NCI-H2081 treated with DMSO at 0.1 percent for 48 hours (cell line): ENCODE data around the gene GGA3.
"Not testable (repeated sequence)": the region's sequence is repeated elsewhere in the genome, so short reads cannot be mapped to it uniquely, and the experiment has no call there.

ENCODE experiments used
- DNase-seq: peaks from one replicate; lab custom pipeline; 2025; lab: John Stamatoyannopoulos, UW

The GGA3 gene, protein sequence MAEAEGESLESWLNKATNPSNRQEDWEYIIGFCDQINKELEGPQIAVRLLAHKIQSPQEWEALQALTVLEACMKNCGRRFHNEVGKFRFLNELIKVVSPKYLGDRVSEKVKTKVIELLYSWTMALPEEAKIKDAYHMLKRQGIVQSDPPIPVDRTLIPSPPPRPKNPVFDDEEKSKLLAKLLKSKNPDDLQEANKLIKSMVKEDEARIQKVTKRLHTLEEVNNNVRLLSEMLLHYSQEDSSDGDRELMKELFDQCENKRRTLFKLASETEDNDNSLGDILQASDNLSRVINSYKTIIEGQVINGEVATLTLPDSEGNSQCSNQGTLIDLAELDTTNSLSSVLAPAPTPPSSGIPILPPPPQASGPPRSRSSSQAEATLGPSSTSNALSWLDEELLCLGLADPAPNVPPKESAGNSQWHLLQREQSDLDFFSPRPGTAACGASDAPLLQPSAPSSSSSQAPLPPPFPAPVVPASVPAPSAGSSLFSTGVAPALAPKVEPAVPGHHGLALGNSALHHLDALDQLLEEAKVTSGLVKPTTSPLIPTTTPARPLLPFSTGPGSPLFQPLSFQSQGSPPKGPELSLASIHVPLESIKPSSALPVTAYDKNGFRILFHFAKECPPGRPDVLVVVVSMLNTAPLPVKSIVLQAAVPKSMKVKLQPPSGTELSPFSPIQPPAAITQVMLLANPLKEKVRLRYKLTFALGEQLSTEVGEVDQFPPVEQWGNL

GRCh38 chr17:75261336-75262111, at the start of gene GGA3, which contains the start of gene MRPS7:
TSS of gene GGA3 (minus strand) at chr17:75261606. CDS start at chr17:75261587, 19 bp downstream.
TSS of gene MRPS7 (plus strand) at chr17:75261879. CDS start at chr17:75261901, 22 bp downstream.
- peak; percentile 68 for DNase-seq

GRCh38 chr17:75308732-75309629, 47.6 kb upstream of the GGA3 start:
- DNase-seq = no peak

DNA sequence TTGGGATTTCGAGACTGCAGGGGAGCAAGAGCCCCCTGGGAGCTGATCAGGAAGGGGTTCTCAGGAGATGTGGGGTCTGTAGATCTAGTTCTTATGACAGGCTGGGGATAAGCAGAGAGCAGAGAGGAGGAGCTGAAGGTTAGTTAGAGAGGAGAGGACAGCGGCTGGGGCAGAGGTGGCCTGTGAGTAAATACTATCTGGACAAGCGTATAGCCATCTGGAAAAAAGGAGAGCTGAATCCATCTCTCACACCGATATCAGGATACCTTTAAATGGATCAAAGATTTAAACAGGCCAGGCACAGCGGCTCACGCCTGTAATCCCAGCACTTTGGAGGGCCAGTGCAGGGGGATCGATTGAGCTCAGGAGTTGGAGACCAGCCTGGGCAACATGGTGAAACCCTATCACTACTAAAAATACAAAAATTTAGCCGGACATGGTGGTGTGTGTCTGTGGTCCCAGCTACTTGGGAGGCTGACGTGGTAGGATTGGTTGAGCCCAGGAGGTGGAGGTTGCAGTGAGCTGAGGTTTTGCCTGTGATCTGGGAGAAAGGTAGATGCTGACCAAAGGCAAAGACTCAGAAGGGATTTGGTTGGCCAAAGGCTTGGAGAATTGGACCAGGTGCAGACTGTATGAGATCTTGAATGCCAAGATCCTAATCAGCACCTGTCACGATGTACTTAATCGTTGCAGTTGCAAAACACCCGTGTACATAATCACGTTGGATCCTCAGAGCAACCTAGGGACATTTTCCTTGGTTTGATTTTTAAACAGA, 46.7 kb upstream of the GGA3 start:
- no peak for DNase-seq

- no peak for DNase-seq
These were observed 40.2 kb upstream of the GGA3 start for GRCh38 chr17:75301502-75302206.

DNA sequence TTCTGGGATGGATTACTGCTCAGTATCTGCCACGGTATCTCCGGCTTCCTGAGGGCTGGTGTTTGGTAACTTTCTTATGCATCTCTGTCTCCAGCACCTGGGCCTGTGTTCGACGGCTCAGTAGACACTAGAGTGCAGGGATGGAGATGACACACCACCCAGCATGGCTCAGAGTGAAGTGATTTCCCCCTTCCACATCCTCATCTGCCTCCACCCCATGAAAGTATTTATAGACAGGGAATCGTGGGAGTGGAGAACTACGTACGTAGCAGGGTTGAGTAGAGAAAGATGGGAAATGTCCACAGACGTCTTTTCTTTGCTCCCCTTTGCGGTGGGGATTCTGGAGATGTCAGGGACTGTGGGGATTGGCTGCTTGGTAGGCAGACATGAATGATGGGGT, 39.6 kb upstream of the GGA3 start:
- DNase-seq = no peak

DNA sequence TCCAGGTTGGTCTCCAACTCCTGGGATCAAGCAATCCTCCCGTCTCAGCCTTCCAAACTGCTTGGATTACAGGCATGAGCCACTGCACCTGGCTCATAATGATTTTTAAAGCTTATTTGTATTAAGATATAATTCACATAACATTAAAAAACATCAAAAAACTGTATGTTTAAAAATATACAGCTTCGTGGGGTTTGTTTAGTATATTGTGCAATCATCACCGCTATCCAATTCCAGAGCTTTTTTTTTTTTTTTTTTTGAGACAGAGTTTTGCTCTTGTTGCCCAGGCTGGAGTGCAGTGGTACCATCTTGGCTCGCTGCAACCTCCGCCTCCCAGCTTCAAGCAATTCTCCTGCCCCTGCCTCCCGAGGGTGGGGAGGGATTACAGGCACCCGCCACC, 38.9 kb upstream of the GGA3 start:
- no peak for DNase-seq

- no peak for DNase-seq
These were observed 34.1 kb upstream of the GGA3 start for GRCh38 chr17:75295201-75296158.

- not testable (repeated sequence) for DNase-seq
These were observed 31.5 kb upstream of the GGA3 start for GRCh38 chr17:75292810-75293448.

DNA sequence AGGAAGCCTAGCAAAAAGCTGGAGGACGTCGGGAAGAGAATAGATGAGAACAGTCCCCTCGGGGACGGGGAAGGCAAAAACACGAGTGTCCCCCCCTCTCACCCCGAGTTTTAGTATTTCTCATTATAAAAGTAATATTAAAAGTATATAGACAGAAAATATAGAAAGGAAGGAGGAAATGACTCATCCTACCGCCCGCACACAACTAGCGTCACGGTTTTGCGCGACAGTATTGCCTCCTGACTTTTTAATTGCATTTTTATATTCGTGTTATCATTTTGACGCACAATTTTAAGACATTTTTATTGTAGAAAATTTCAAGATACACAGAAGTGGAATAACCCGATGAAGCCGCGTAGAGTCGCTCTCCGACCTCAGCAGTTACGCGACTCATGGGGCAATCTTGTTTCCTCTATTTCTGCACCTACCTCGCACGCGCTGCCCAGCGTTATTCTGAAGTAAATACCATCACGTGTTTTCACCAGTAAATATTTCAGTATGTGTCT, 28.5 kb upstream of the GGA3 start:
- DNase-seq = no peak

GRCh38 chr17:75289115-75289831, 27.9 kb upstream of the GGA3 start, which contains the start of gene SLC25A19:
TSS of gene SLC25A19 (minus strand) at chr17:75289433. CDS start at chr17:75286764, 2,669 bp downstream.
- DNase-seq = peak; percentile 97

- DNase-seq = peak; percentile 56
These were observed 27.3 kb upstream of the GGA3 start for GRCh38 chr17:75288770-75289114.

- DNase-seq = no peak
These were observed 27.0 kb upstream of the GGA3 start for GRCh38 chr17:75288359-75288758.

- no peak for DNase-seq
These were observed 25.8 kb upstream of the GGA3 start for GRCh38 chr17:75287221-75287620.

DNA sequence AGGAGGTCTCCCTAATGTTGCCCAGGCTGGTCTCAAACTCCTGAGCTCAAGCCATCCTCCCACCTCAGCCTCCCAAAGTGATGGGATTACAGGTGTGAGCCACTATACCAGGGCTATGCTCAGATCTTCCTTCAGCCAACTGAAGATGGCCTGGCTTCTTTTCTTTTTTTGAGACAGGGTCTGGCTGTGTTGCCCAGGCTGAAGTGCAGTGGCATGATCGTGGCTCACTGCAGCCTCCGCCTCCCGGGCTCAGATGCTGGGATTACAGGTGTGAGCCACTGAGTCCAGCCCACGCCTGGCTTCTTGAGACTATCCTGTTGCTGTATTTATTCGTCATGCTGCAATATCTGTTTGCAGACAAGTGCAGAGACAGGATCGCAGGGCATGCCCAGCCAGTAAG, 23.7 kb upstream of the GGA3 start:
- DNase-seq = no peak

DNA sequence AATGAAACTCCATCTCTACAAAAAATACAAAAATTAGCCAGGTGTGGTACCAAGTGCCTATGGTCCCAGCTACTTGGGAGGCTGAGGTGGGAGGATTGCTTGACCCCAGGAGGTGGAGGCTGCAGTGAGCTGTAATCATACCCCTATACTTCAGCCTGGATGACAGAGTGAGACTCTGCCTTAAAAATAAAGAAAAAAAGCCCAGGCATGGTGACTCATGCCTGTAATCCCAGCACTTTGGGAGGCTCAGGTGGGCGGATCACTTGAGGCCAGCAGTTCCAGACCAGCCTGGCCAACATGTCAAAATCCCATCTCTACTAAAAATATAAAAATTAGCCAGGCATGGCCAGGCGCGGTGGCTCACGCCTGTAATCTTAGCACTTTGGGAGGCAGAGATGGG, 18.8 kb upstream of the GGA3 start:
- not testable (repeated sequence) for DNase-seq

- no peak for DNase-seq
These were observed 16.3 kb upstream of the GGA3 start for GRCh38 chr17:75277664-75278071.

DNA sequence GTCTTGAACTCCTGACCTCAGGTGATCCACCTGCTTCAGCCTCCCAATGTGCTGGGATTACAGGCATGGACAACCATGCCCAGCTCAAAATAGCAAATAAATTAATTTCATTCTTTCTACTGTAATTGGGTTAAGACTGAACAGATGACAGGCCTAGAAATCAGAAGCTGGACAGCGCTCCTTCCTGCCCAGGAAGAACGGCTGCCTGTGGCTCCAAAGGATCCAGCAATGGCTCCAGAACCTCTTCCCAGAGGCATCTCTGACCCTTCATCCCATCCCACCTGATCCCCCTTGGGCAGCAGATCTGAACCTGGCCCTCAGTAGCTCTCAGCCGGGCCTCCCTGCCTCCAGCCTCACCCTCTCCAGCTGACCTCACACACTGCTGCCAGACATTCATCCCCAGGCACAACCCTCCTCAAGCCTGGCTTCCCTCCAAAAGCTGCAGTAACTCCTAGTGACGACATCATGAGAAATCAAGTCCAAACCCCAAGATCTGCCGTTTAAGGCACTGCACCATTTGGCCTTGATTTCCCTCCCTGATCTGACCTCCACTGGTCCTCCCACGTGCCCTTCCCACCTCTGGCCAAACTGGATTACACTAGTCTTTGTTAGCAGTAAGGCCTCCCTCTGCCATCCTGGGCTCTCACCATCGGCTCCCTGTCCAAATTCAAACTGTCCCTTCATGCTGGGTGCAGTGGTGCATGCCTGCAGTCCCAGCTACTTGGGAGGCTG, 12.7 kb upstream of the GGA3 start:
- DNase-seq = no peak
